Activated CD8-positive, alpha-beta memory T cell treated with anti-CD3 and anti-CD28 coated beads, Interleukin-2, amount 50 U/mL, for 48 hours (primary cell): ENCODE measurements around the gene FOXRED1.

ENCODE experiments used
- DNase-seq: peaks from one replicate; pipeline ENCODE4 v3.0.0-alpha.2; 2020

Gene FOXRED1

DNA sequence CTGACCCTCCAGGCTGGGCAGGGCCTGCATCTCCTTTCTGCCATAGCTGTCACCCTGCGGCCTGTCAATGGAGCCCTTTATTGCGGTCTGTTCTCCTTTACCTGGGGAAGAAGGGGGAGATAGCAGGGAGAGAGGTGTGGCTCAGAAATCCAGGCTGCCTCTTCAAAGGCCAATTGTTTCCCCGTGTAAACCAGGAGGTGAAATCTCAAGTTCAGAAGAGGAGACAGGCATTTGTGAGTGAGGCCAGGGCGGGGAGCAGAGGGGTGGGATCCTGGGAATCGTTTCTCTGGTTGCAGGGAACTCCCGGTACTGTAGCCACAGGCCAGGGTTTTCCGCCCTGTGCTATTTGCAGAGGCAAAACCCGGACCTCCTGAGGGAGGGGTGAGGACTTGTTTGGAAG lies 44.0 kb downstream of the FOXRED1 start:
- DNase-seq, result no peak

DNA sequence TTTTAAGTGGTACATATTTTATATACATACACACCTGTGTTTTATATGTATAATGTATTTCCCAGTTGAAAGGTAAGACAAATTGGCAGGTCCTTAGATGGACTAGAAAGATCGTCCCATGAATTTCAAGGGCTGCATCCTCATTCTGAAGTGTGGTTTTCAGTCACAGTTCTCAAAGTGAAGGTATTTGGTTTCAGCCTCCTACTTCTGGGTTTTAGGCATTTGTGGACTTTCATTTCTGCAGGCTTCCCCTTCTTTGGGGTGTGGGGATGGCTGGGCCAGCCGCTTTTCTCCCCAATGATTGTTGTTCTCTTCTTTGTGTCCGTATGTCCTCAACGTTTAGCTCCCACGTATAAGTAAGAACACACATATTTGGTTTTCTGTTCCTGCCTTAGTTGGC lies 44.9 kb downstream of the FOXRED1 start:
- no peak for DNase-seq

DNA sequence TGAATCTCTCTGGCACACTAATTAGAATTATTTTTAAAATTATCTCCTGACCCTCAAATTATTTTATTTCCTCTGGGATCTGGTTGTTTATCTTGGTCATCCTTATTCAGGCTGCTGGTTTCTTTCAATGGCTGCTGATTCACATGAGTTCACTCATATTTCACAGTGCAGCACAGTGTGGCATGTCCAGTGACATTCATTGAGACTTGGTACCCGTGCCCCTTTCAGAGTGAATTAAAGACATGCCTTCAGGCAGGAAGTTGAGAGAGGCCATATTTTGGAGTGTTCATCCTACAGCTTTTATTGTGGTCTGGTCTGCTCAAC lies 48.4 kb downstream of the FOXRED1 start:
- no peak for DNase-seq

DNA sequence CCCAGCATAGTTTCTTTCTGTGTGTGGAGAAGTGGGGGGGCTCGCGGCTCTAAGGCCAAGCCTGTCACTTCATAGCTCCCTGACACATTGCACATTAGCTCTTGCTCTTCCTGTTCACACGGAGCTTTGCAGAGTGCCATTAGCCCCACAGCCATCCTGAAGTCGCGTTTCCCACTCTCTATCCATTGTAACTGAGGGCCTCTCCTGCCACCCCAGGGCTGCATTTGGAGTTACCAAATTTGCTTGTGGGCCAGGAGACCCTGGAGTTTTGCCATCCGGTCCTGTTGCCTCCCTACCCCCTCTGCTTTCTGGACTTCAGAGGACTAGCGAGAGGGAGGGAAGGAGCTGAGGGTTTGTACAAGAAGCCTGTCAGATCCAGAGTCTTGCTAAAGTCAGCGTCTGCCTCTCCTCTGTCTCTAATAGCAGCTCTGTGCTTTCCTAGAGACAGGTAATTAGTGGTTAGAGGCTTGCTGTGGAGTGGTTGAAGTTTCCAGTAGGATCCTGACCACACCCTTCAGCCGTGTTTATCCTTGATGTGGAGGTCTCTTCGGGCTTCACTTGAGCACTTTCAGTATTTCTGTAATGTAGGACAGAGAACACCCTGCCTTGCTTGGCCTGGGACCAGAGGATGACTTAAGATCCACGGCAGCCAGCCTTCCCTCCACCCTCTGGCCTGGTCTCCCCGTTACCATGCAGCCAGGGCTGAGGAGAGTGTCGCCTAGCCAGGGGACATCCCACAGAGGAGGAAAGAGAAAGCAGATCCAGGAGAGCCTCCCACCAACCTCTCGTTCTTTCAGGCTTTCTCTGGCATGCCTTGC lies 49.0 kb downstream of the FOXRED1 start:
- DNase-seq, result no peak

DNA sequence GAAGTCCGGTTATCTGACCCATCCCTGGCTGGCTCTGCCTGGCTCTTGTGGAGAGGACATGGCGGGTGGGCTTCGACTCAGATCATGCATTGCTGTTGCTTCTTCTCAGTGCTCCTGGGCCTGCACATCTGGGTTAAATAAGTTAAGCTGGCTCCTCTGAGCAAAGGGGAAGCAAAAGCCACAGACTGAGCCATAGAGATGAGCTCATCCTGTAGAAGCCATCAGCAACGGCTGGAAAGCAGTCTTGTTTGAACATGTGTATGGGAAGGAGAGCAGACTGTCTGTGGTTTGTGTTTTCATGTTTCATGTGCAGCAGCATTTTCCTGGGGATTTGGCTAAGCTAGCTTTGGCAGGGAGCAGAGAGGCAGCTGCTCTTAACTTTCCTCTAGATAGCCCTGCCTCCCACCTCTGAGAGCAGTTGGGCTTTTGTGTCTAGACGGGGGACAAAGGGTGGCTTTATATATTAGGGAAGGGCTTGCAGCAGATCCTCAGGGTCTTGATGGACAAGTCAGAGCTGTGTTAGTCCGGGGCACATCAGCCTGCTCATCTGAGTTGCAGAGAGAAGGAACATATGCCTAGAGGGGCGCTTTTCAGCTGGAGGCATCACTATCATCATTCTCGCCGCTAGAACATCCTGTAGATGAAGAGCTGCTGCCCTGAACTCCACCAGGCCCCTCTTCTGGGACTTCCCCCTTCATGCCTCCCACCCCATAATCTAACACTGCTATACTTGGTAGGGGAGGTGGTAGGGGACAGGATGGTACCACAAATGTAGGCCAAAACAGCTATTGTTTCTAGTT lies 49.8 kb downstream of the FOXRED1 start:
- DNase-seq, result peak; percentile 63

DNA sequence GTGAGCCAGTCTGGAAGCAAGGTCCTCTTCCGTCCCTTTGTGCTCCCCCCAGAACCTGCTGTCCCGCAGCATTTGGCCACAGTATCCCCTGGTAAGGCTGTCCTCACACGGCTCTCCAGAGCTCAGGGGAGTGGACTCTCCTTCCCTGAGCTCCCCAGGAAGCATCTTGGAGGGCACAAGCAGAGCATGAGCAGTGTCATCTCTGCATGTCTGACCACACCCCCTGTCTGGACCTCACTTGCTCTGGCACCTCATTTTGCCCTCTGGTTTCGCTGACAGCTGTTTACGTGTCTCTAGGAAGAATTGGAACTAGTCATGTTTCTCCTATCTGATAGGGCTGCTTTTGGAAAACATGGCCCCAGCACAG lies 50.4 kb downstream of the FOXRED1 start:
- no peak for DNase-seq

DNA sequence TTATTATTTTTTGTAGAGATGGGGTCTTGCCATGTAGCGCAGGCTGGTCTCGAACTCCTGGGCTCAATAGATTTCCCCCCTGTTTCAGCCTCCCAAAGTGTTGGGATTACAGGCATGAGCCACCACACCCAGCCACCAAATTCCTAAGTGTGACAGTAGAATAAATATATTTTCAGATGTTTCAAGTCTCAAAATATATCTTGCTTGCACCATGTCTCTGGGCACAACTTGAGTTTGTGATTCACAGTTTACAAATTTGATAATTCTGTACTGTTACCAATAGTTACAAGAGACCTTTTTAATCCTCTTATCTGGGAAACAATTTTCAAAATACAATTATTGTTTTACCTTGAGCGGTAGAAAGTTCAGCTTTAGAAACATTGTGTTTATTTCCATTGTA lies 54.0 kb downstream of the FOXRED1 start:
- no peak for DNase-seq

DNA sequence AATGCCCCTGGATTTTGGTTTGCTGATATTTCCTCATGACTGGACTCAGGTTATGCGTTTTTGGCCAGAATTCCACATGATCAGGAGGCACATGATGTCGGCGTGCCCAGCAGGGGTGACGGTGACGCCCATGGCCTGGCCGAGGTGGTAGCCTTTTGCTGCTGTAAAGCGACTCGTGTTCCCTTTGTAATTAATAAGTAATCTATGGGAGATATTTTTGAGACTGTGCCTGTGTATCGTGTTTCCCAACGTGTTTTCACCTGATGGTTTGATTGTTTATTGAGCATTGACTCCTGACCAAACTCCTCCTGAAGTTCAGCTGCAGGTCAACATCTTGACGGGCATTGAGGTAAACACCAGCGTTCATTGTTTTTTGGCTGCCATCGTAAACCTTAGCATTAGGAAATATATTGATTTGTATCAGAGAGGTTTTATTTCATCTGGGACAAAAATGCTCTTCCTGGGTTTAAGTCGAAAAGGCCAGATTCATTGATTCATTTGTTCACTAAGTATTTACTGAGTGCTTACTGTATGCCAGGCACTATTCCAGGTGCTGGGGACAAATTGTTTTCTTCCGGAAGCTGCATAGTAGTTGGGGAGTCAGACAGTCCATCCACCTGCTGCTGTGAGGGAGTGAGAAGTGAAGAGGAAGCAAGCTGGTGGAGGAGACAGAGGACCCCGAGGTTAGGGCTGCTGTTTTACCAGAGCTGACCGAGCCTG lies 58.5 kb downstream of the FOXRED1 start:
- DNase-seq, result no peak
